ENCODE results near the gene CNTF.

The CNTF gene

GRCh38 chr11:58671983-58672633 lies 49.6 kb downstream of the CNTF start:
- DNase-seq: no peak
- TF ChIP-seq POLR2A (IDR thresholded peaks at IDR 0.05; ENCODE audit: low read length) (no peak), GATA1 (IDR thresholded peaks at IDR 0.05; ENCODE audit: low read depth, low read length) (no peak)

GRCh38 chr11:58674609-58675008 lies 52.1 kb downstream of the CNTF start:
- TF ChIP-seq GATA1 (IDR thresholded peaks at IDR 0.05; ENCODE audit: low read depth, low read length) (no peak), POLR2A (IDR thresholded peaks at IDR 0.05; ENCODE audit: low read length) (no peak)
- DNase-seq: no peak
